ENCODE results near the gene CLDN20. TPM values are rescaled to one million over a fixed set of nuclear protein-coding genes. Genes with fewer than 3 reads are reported as not detected.
"Not testable (repeated sequence)": the region's sequence is repeated elsewhere in the genome, so short reads cannot be mapped to it uniquely, and the experiment has no call there.

Gene CLDN20
- total RNA-seq, 1 donor from 2014 or later: not detected

DNA sequence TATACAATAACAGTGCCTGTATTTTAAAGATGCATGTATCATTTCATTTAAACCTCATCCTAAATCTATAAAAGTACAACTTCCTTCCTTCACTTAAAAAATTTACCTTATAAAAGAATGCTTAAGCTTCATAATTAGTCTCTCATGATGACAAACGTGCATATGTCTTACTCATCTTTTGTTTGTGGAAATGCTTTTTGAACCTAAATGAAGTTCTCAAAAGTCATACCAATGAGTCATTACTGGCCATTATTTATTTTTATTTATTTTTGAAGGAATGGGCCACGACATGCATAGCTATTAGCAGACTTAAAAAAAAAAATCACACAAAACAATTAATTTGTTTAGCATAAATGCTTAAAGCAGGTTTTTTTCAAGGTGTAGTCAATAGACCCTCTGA lies 46.8 kb downstream of the CLDN20 start:
- intact Hi-C loops (cut with micrococcal nuclease): no loop called here

DNA sequence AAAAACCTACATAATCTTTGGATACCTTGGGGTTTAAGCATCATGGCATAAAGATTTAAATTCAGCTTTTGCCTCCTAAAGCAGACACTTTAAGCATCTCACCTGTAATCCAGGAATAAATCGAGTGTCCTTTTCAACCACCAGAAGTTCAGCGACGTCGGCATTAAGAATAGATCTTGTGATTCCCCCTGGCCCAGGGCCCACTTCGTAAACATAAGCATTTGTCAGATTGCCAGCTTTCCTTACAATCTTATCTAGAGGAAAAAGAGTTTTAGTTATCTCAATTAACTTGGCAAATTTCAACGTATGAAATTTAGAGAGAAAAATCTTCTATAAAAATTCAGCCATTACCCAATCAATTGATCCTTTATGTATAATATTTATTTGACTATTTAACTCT lies 47.3 kb downstream of the CLDN20 start:
- intact Hi-C loops (cut with micrococcal nuclease): no loop called here

DNA sequence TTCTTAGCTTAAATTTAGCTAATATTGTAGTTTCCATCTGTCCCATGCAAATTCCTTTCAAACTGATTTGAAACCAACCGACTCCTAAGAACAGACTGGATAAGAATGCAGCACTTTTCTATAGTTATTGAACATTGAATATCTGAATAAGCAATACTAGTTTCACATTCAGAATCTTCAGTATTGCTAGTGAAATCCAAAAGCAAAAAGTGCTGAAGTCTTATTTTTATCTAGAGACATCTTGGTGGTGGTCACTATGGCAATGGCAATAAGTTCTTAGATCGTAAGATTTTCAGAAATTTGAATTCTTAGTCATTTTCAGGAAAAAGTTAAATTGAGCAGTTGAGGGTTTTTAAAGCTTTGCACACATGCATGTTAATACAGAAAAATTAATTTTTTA lies 47.8 kb downstream of the CLDN20 start:
- intact Hi-C loops (cut with micrococcal nuclease): no loop called here

DNA sequence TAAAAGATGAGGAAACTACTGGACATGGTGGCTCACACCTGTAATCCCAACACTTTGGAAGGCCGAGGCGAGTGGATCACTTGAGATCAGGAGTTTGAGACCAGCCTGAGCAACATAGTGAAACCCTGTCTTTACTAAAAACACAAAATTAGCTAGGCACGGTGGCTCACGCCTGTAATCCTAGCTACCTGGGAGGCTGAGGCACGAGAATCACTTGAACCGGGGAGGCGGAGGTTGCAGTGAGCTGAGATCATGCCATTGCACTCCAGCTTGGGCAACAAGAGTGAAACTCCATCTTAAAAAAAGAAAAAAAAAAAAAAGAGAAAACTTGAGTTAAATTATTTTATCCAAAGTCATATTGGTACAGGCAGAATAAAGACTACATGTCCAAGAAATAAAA lies 49.1 kb downstream of the CLDN20 start:
- intact Hi-C loops (cut with micrococcal nuclease): not testable (repeated sequence)

DNA sequence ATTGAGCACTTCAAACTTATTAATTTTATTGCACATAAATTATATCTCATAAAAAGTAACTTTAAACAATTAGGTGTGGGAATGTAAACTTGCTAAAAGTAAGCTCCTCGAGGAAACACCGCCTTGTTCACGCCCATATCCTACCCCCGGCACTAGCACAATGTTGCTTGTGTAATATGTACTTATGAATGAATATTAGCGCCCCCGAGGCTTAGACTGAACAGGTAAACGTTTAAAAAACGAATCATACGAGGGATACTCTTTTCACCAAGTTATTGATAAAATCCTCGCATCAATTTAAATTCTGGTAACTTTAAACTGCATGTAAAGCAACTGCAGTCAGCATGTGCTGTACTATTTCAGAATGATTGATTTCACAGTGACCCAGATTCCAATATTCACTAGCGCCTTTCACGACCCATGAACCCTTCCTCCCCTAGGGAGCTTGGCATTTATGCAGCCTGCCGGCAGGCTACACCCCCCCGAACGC lies 49.8 kb downstream of the CLDN20 start:
- intact Hi-C loops (cut with micrococcal nuclease): loop anchor here (1.0 to 2.0 kb wide), 7 partner anchors 89 to 1708 kb away; no protein-coding TSS in a partner anchor

DNA sequence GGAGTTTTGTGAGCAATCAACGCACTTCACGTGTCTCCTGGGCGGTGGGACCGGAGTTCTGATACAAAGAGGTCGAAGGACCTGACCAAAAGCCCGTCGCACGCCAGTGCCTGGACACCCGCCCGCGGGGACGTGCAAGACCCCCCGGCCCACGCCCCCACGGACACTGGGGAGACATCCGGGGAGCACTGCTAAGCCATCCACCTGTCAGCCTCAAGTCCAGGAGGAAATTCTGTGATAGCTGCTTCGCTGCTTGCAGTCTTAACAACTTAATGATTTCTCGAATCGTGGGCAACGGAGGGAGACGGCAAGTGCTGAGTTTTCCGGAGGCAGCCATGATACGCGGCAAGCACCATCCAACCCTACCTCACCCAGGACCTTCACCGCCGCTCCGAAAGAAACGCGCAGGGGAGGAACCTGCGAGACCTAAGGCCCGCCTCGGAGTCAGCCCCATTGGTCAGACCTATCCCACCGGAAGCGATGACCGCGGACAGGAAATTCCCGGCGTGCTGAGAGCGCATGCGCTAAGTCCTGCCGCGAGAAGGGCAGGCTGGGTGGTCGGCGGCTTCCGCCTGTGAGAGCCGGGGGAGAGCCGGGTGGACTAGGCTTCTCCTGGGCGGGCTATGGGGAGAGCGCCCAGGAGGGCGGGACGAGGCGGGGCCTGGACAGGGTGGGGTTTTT lies 50.4 kb downstream of the CLDN20 start, which contains the start of gene TFB1M:
Gene TFB1M (minus strand): TSS at position 393 of the 681 bp plus-strand sequence. CDS start 56 bp downstream, at position 337.
- intact Hi-C loops (cut with micrococcal nuclease): loop anchor here (1.0 to 2.0 kb wide), 7 partner anchors 89 to 1707 kb away; no protein-coding TSS in a partner anchor

DNA sequence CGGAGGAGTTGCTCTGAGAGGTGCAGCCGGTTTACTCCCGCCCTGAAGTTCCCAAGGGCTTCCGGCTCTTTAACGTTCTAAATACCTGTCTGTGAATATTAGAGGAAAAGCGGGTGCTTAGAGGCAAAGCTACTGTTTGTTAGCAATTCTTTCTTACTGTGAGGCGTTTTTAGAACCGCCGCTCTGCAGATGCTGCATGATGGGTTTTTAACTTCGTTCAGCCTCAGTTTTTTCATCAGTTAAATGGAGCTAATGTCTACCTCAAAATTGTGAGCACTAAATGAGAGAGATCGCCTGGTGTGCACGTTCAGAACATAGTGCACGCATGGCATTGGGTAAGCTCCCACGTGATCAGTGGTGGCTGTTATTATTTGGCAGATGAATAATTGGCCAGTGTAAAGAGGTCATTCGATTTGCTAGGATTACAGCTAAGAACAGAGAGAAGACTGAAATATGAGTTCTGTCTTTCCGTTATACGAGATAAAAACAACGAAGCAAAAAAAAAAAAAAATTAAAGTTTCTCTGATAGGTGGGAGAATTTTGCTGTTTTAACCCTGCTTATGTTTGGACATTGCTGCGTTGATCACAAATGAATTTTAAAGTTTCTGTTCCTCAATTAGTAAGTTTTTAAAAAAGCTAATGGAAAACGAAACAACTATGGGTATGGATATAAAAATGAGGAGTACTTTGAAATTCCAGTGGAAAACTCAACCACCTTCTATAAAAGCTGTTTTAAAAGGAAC lies 51.1 kb downstream of the CLDN20 start:
- intact Hi-C loops (cut with micrococcal nuclease): loop anchor here (1.0 to 2.0 kb wide), 7 partner anchors 90 to 1706 kb away; no protein-coding TSS in a partner anchor

DNA sequence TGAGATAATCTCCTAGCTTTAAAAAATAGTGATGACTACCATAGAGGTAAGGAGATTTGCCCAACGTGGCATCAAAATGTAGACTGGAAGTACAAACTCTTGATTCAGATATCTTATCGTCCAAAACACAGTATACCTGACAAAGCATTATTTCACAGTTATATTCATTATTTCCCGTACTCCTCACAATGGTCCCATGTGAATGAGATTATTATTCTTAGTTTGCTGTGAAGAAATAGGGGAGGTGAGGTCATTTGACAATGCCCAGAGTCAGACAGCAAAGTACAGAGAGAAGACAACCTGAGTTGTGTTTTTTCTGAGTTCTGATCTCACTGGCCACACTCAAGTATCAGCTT lies 51.7 kb downstream of the CLDN20 start:
- intact Hi-C loops (cut with micrococcal nuclease): loop anchor here (2.0 kb wide), 1 partner anchor 91 kb away; no protein-coding TSS in a partner anchor

DNA sequence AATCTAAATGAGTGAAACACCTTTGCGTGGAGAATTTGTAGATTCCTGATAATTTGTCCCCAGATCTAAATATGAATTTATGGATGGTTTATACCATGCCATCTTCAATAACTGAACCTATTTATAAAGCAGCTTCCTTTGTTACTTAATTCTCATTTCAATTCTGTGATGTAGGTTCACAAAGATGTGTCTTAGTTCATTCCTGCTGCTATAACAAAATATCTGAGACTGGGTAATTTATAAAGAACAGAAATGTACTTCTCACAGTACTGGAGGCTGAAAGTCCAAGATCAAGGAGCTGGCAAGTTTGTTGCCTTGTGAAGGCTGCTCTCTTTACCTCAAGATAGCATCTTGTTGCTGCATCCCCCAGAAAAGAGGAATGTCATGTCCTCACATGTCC lies 52.6 kb downstream of the CLDN20 start:
- intact Hi-C loops (cut with micrococcal nuclease): no loop called here

DNA sequence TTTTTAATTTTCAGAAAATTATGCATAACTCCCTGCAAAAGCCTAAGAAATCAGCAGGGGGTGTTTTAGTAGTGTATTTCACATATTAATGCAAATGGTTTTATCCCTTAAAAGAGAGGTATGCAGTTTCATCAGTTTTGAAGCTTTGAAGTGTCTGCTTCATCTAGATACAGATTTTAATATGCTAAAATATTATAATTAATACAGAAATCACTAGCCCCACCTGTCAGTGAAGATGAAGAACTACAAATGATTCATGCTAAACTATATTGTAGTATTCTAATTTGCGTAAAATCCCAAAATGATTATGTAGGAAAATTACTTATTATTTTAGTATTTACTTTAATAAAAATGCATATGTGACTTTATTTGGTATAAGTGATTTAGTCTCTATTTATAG lies 53.4 kb downstream of the CLDN20 start:
- intact Hi-C loops (cut with micrococcal nuclease): loop anchor here (1.0 kb wide), 1 partner anchor 140 kb away; no protein-coding TSS in a partner anchor

DNA sequence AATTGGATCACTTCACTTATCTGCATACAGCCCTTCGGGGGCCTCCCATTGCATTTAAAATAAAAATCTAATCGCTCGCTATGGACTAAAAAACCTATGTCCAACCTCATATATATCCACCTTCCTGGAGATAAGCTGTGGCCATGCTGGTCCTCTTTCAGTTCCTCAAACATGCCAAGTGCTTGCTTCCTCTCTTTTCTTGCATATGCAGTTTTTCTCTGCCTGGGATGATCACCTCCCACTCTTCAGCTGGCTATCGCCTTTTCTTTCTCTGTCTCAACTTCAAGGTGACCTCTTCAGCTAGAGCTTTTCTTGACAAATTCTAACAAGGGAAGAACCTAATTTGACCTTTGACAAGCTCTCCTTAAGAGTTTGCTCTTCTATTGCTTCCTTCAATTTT lies 56.1 kb downstream of the CLDN20 start:
- intact Hi-C loops (cut with micrococcal nuclease): no loop called here

DNA sequence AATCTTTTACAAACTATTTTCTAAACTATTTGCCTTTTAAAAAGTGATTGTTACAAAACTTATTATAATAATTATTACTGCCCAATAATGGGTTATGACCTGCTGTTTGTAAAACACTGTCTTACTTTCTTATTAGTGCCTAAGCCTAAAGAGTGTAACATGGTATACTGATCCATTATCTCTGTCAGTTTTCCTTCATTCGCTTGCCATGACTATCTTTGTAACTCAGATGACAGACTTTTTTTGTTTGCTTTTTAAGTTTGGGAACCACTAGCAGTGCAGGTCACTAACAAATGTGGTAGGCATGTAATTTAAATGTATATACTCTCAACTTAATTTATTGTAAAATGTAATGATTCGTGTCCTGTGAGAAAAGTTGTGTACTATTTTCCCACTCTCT lies 60.4 kb downstream of the CLDN20 start:
- intact Hi-C loops (cut with micrococcal nuclease): no loop called here

DNA sequence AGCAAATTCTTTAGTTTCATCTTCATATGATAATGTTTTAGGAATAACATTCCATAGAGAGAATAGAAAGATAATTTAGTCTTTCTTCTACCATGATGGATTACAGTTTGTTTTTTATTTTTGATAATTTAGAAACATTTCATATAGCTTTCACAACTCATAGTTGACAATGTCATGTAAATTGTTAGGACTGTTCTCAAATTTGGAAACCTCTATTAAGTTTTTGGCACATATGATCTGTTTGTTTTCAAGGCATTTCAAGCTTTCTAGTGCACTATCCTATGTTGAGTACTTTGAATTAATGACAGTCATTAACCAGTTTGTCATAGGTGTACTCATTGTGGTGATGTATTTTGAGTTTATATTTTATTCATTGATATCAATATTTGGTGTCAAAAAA lies 61.2 kb downstream of the CLDN20 start:
- intact Hi-C loops (cut with micrococcal nuclease): loop anchor here (5.0 kb wide), 1 partner anchor 1362 kb away; no protein-coding TSS in a partner anchor

DNA sequence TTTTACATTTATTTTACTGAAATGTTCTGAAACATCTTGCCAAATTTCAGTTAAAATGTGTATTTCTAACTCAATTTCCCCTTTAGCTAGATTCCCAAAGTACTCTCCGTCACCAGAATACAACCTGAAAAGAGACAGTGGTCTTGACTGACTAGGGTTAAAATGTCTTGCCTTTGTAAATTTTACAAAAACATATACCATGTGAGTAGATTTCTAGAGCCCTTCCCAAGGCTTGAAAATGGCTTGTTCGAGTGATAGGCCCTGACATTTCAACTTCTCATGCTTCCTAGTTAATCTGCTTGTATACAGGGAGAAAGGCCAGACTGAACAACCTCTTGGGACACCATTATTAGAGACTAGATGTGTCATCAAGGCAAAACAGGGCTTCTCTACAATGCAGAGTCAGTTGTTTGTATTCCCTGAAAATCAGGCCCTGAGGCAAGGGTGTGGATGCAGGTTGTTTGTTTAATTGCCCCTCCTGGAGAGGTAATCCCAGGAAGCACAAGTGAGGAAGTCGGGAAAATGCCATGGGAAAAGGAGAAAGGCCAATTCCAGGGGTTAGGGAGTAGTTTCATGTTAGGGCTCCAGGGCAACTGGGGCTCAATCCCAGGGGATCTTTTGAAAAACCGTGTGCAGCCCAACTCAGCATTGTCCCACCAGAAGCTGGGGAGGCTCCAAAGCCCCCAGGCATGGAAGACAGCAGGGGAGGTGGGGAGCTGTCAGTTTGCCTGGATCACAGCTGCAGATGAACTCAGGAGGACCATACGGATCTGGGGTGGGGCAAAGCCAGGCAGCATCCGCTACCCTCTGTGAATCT lies 62.1 kb downstream of the CLDN20 start:
- intact Hi-C loops (cut with micrococcal nuclease): loop anchor here (2.0 to 5.0 kb wide), 2 partner anchors 1239 to 1361 kb away; no protein-coding TSS in a partner anchor

Other genes starting within 250 kb of the CLDN20 start
- 20.9 and 24.6 TPM in 2 replicates for gene TFB1M, start 50.5 kb downstream of the CLDN20 start, total RNA-seq
- not detected in 2 replicates for gene NOX3, start 191.8 kb downstream of the CLDN20 start, total RNA-seq